T-cell (primary cell): Measurements from ENCODE around the gene LDHAL6A. TPM values are rescaled to one million over a fixed set of nuclear protein-coding genes. Genes with fewer than 3 reads are reported as not detected.

Experiments used
- ATAC-seq, 4 experiments: fragments of 200-7000 bp in 3 of 4; fragments of 150-1000 bp in 1 of 4; cut with Tn5 transposase; replicated peaks in 1 of 4; 1 replicate in 3 of 4; 2 replicates in 1 of 4; pipeline ENCODE4 v1.10.0; 2021; ENCODE audit warnings: moderate library complexity in 3 of 4, mild to moderate bottlenecking in 2 of 4, moderate number of reproducible peaks in 1 of 4
- CTCF ChIA-PET, 2 donors: fragments of 300-600 bp; sonication (Branson Sonifier 250); formaldehyde crosslinking; loops; one replicate each; lab custom pipeline; 2022; ENCODE audit warnings: antibody characterized with exemption in 2 of 2; lab: Charles Lee
- POLR2A ChIA-PET, 2 donors: fragments of 300-600 bp; sonication (Branson Sonifier 250); formaldehyde crosslinking; loops; one replicate each; lab custom pipeline; 2022; ENCODE audit warnings: antibody characterized with exemption in 2 of 2; lab: Charles Lee
- DNase-seq, 35 experiments: peaks; one replicate each; pipeline versions ENCODE4 v3.0.0 to v3.0.0-alpha.2; 2013 to 2023
- H3K27ac ChIP-seq: one replicate; pipeline ENCODE4 v1.5.1; 2013; ENCODE audit warnings: low read length
- H3K27me3 ChIP-seq, 2 experiments: replicated peaks in 1 of 2; 1 replicate in 1 of 2; 2 replicates in 1 of 2; pipeline versions ENCODE4 v1.6.1 to v1.7.0; 2013; ENCODE audit warnings: low read length in 1 of 2, mixed read lengths in 1 of 2; ENCODE audit not compliant: control insufficient read depth in 2 of 2, insufficient read depth in 2 of 2; ENCODE audit errors: extremely low read depth in 1 of 2
- H3K36me3 ChIP-seq, 2 donors: 1 replicate in 1 of 2; 2 replicates in 1 of 2; pipeline versions ENCODE4 v1.6.1 to v1.7.0; 2013; ENCODE audit warnings: low read length in 1 of 2; ENCODE audit not compliant: control insufficient read depth in 2 of 2, insufficient read depth in 1 of 2; ENCODE audit errors: extremely low read depth in 1 of 2
- H3K4me1 ChIP-seq, 2 experiments: 1 replicate in 1 of 2; 2 replicates in 1 of 2; pipeline versions ENCODE4 v1.6.1 to v1.7.0; 2013; ENCODE audit warnings: low read length in 2 of 2, mixed read lengths in 1 of 2; ENCODE audit not compliant: insufficient read depth in 2 of 2, control insufficient read depth in 1 of 2; ENCODE audit errors: extremely low read depth in 1 of 2
- H3K4me3 ChIP-seq, 2 donors: 1 replicate in 1 of 2; 2 replicates in 1 of 2; pipeline versions ENCODE4 v1.5.1 to v1.7.0; 2013; ENCODE audit warnings: mild to moderate bottlenecking in 2 of 2, low read length in 1 of 2, moderate library complexity in 1 of 2; ENCODE audit not compliant: control insufficient read depth in 1 of 2; ENCODE audit errors: extremely low read depth in 1 of 2
- H3K9me3 ChIP-seq: 2 replicates; pipeline ENCODE4 v1.7.0; 2013
- H3K27ac Mint-ChIP-seq, 2 donors: one replicate each; pipeline ENCODE4 v1.8.0; 2020 to 2021; ENCODE audit warnings: mild to moderate bottlenecking in 2 of 2, mixed read lengths in 2 of 2
- H3K27me3 Mint-ChIP-seq, 2 donors: one replicate each; pipeline ENCODE4 v1.8.0; 2021 to 2022; ENCODE audit warnings: mixed read lengths in 2 of 2
- H3K36me3 Mint-ChIP-seq: one replicate; pipeline ENCODE4 v1.8.0; 2021; ENCODE audit warnings: mixed read lengths
- H3K4me1 Mint-ChIP-seq, 3 donors: one replicate each; pipeline ENCODE4 v1.8.0; 2020 to 2022; ENCODE audit warnings: mixed read lengths in 3 of 3, mild to moderate bottlenecking in 1 of 3
- H3K4me3 Mint-ChIP-seq, 3 donors: one replicate each; pipeline ENCODE4 v1.8.0; 2020 to 2022; ENCODE audit warnings: mild to moderate bottlenecking in 3 of 3, mixed read lengths in 3 of 3, moderate library complexity in 3 of 3
- H3K9me3 Mint-ChIP-seq, 3 donors: one replicate each; pipeline ENCODE4 v1.8.0; 2020 to 2022; ENCODE audit warnings: mixed read lengths in 3 of 3
- WGBS: methylation state at CpG from one replicate; pipeline ENCODE4 v1.1.5; 2013; ENCODE audit warnings: missing lambda C conversion rate; ENCODE audit not compliant: insufficient coverage; 5-methylcytosine and 5-hydroxymethylcytosine counted together
- total RNA-seq, 35 experiments: library from RNA in 6 of 35; stranded (reverse) in 6 of 35; fragments of 120-200 nt in 1 of 35; gene quantifications; one replicate each; pipeline versions ENCODE4 v1.2.1 to v1.2.4 and lab custom pipeline; 2013 to 2026

Gene LDHAL6A
- total RNA-seq, 5 donors from 2014 or later (not counting 1 experiment from before 2014, with no cell fraction given): 0.46 TPM; not detected in 4

GRCh38 chr11:18459634-18460033 lies 4.0 kb downstream of the LDHAL6A start:
- Mint-ChIP-seq H3K9me3 (no peaks in the 10 kb centered on the region), H3K27me3 (peaks cover 2 to 4% of the 10 kb centered on the region in 2 donors), H3K36me3 (no peaks in the 10 kb centered on the region), H3K4me3 (no peak overlapping the region), H3K4me1 (peaks cover 0 to 2% (median 0%) of the 10 kb centered on the region in 3 donors), H3K27ac (no peak overlapping the region)
- no peaks in the 10 kb centered on the region for H3K9me3 ChIP-seq
- WGBS: no CpG with 5 or more reads among the region's 4 CpGs
- ChIA-PET POLR2A (no interaction called here), CTCF (no interaction called here)
- H3K36me3 ChIP-seq: no peaks in the 10 kb centered on the region
- DNase-seq (no peak), ATAC-seq (no peak)
- H3K4me1 ChIP-seq: no peaks in the 10 kb centered on the region
- no peak overlapping the region for H3K27ac ChIP-seq
- peaks cover 0 to 7% of the 10 kb centered on the region in 2 experiments for H3K27me3 ChIP-seq
- H3K4me3 ChIP-seq: no peak overlapping the region

- H3K4me1 ChIP-seq: no peaks in the 10 kb centered on the region
- Mint-ChIP-seq H3K4me1 (no peaks in the 10 kb centered on the region), H3K9me3 (no peaks in the 10 kb centered on the region), H3K36me3 (no peaks in the 10 kb centered on the region), H3K27me3 (no peaks in the 10 kb centered on the region), H3K4me3 (no peak overlapping the region), H3K27ac (no peak overlapping the region)
- no peaks in the 10 kb centered on the region for H3K27me3 ChIP-seq
- ChIA-PET CTCF (no interaction called here), POLR2A (no interaction called here)
- H3K36me3 ChIP-seq: no peaks in the 10 kb centered on the region
- ATAC-seq: no peak
- no peak overlapping the region for H3K4me3 ChIP-seq
- DNase-seq: no peak
- H3K9me3 ChIP-seq: no peaks in the 10 kb centered on the region
- no peak overlapping the region for H3K27ac ChIP-seq
- WGBS: 87% methylated on average over 5 of the region's 6 CpGs
Measured at GRCh38 chr11:18461909-18462308, 6.3 kb downstream of the LDHAL6A start.

- H3K4me1 Mint-ChIP-seq: no peaks in the 10 kb centered on the region
- no peaks in the 10 kb centered on the region for H3K9me3 Mint-ChIP-seq
- Histone ChIP-seq H3K4me3 (no peak overlapping the region), H3K27ac (no peak overlapping the region), H3K36me3 (no peaks in the 10 kb centered on the region), H3K27me3 (no peaks in the 10 kb centered on the region), H3K9me3 (no peaks in the 10 kb centered on the region), H3K4me1 (no peaks in the 10 kb centered on the region)
- no peak for DNase-seq
- H3K4me3 Mint-ChIP-seq: no peak overlapping the region
- ChIA-PET POLR2A (interaction anchor here in 1 of 2 donors (0.7 kb wide), 1 partner anchor 644 kb away, joined by 3 read pairs; no protein-coding TSS in a partner anchor), CTCF (interaction anchor here (0.5 to 1.2 kb wide), 5 partner anchors 12 to 434 kb away, joined by 3 read pairs; no protein-coding TSS in a partner anchor)
- no peak for ATAC-seq
- no peaks in the 10 kb centered on the region for H3K27me3 Mint-ChIP-seq
- H3K36me3 Mint-ChIP-seq: no peaks in the 10 kb centered on the region
- no peak overlapping the region for H3K27ac Mint-ChIP-seq
- WGBS: no CpG with 5 or more reads among the region's 1 CpG
Measured at GRCh38 chr11:18463439-18463838, 7.8 kb downstream of the LDHAL6A start.

GRCh38 chr11:18466402-18466801 lies 10.7 kb downstream of the LDHAL6A start:
- no peaks in the 10 kb centered on the region for H3K4me1 ChIP-seq
- no CpG with 5 or more reads among the region's 2 CpGs for WGBS
- CTCF ChIA-PET: no interaction called here
- Mint-ChIP-seq H3K4me3 (no peak overlapping the region), H3K4me1 (no peaks in the 10 kb centered on the region), H3K36me3 (no peaks in the 10 kb centered on the region), H3K9me3 (no peaks in the 10 kb centered on the region), H3K27ac (no peak overlapping the region), H3K27me3 (no peaks in the 10 kb centered on the region)
- no peak overlapping the region for H3K4me3 ChIP-seq
- ATAC-seq (no peak), DNase-seq (no peak)
- no peaks in the 10 kb centered on the region for H3K36me3 ChIP-seq
- POLR2A ChIA-PET: no interaction called here
- H3K27ac ChIP-seq: no peak overlapping the region
- no peaks in the 10 kb centered on the region for H3K27me3 ChIP-seq
- no peaks in the 10 kb centered on the region for H3K9me3 ChIP-seq

GRCh38 chr11:18468059-18468458 lies 12.4 kb downstream of the LDHAL6A start:
- no CpG with 5 or more reads among the region's 2 CpGs for WGBS
- no peaks in the 10 kb centered on the region for H3K4me1 ChIP-seq
- no peaks in the 10 kb centered on the region for H3K27me3 ChIP-seq
- H3K27me3 Mint-ChIP-seq: no peaks in the 10 kb centered on the region
- ChIA-PET POLR2A (no interaction called here), CTCF (interaction anchor here in 1 of 2 donors (0.6 kb wide), 1 partner anchor 563 kb away, joined by 4 read pairs; no protein-coding TSS in a partner anchor)
- no peak overlapping the region for H3K27ac Mint-ChIP-seq
- H3K9me3 Mint-ChIP-seq: no peaks in the 10 kb centered on the region
- H3K4me3 Mint-ChIP-seq: no peak overlapping the region
- no peaks in the 10 kb centered on the region for H3K9me3 ChIP-seq
- H3K4me1 Mint-ChIP-seq: no peaks in the 10 kb centered on the region
- no peaks in the 10 kb centered on the region for H3K36me3 Mint-ChIP-seq
- H3K4me3 ChIP-seq: no peak overlapping the region
- H3K27ac ChIP-seq: no peak overlapping the region
- no peaks in the 10 kb centered on the region for H3K36me3 ChIP-seq
- no peak for DNase-seq
- ATAC-seq: no peak

GRCh38 chr11:18468961-18469360 lies 13.3 kb downstream of the LDHAL6A start:
- DNase-seq: no peak
- no peaks in the 10 kb centered on the region for H3K9me3 ChIP-seq
- peaks cover 0 to 1% of the 10 kb centered on the region in 2 donors for H3K36me3 ChIP-seq
- WGBS: no CpG with 5 or more reads among the region's 7 CpGs
- H3K27me3 ChIP-seq: no peaks in the 10 kb centered on the region
- POLR2A ChIA-PET: no interaction called here
- H3K27ac Mint-ChIP-seq: no peak overlapping the region
- CTCF ChIA-PET: no interaction called here
- H3K4me3 ChIP-seq: no peak overlapping the region
- ATAC-seq: no peak
- no peaks in the 10 kb centered on the region for H3K9me3 Mint-ChIP-seq
- H3K27ac ChIP-seq: no peak overlapping the region
- H3K27me3 Mint-ChIP-seq: no peaks in the 10 kb centered on the region
- no peaks in the 10 kb centered on the region for H3K4me1 Mint-ChIP-seq
- no peak overlapping the region for H3K4me3 Mint-ChIP-seq
- H3K4me1 ChIP-seq: no peaks in the 10 kb centered on the region
- H3K36me3 Mint-ChIP-seq: no peaks in the 10 kb centered on the region
